Trophoblast cell (in vitro differentiated cells and primary cell): ENCODE results near the gene DENND1A.

Experiments
- DNase-seq, 2 donors: peaks; one replicate each; pipeline ENCODE4 v3.0.0-alpha.2; 2016
- H2AFZ ChIP-seq: 2 replicates; pipeline ENCODE4 v1.6.1; 2013; ENCODE audit warnings: low read length, moderate library complexity, mild to moderate bottlenecking; ENCODE audit not compliant: insufficient read depth, poor library complexity
- H2AK5ac ChIP-seq: 2 replicates; pipeline ENCODE4 v1.6.1; 2013; ENCODE audit warnings: mild to moderate bottlenecking, low read length
- H2BK120ac ChIP-seq: 2 replicates; pipeline ENCODE4 v1.6.1; 2013; ENCODE audit warnings: low read length, mild to moderate bottlenecking, moderate library complexity; ENCODE audit not compliant: insufficient read depth, poor library complexity
- H2BK12ac ChIP-seq: 2 replicates; pipeline ENCODE4 v1.6.1; 2013; ENCODE audit warnings: mild to moderate bottlenecking, low read length, moderate library complexity
- H2BK5ac ChIP-seq: 2 replicates; pipeline ENCODE4 v1.6.1; 2013; ENCODE audit warnings: low read length, low read depth, moderate library complexity, mild to moderate bottlenecking; ENCODE audit not compliant: poor library complexity
- H3K14ac ChIP-seq: 2 replicates; pipeline ENCODE4 v1.6.1; 2013; ENCODE audit warnings: mild to moderate bottlenecking, low read length
- H3K18ac ChIP-seq: 2 replicates; pipeline ENCODE4 v1.6.1; 2013; ENCODE audit warnings: mild to moderate bottlenecking, low read length
- H3K23ac ChIP-seq: 2 replicates; pipeline ENCODE4 v1.6.1; 2013; ENCODE audit warnings: low read length
- H3K27ac ChIP-seq: 2 replicates; pipeline ENCODE4 v1.5.1; 2013; ENCODE audit warnings: low read depth, mild to moderate bottlenecking, inconsistent platforms, low read length, moderate library complexity
- H3K27me3 ChIP-seq: 2 replicates; pipeline ENCODE4 v1.6.1; 2013; ENCODE audit warnings: inconsistent platforms, mild to moderate bottlenecking, low read length, moderate library complexity; ENCODE audit not compliant: insufficient read depth
- H3K36me3 ChIP-seq, 2 experiments: 1 replicate in 1 of 2; 2 replicates in 1 of 2; pipeline ENCODE4 v1.6.1; 2013; ENCODE audit warnings: low read length in 2 of 2, mild to moderate bottlenecking in 2 of 2, moderate library complexity in 1 of 2; ENCODE audit not compliant: insufficient read depth in 2 of 2, control insufficient read depth in 1 of 2
- H3K4ac ChIP-seq: 2 replicates; pipeline ENCODE4 v1.6.1; 2013; ENCODE audit warnings: low read depth, mild to moderate bottlenecking, low read length, moderate library complexity
- H3K4me1 ChIP-seq, 2 experiments: 1 replicate in 1 of 2; 2 replicates in 1 of 2; pipeline ENCODE4 v1.6.1; 2013; ENCODE audit warnings: low read length in 2 of 2, mild to moderate bottlenecking in 2 of 2, moderate library complexity in 1 of 2; ENCODE audit not compliant: insufficient read depth in 2 of 2, control insufficient read depth in 1 of 2
- H3K4me2 ChIP-seq: 2 replicates; pipeline ENCODE4 v1.6.1; 2013; ENCODE audit warnings: inconsistent platforms, mild to moderate bottlenecking, low read length, moderate library complexity
- H3K4me3 ChIP-seq: 2 replicates; pipeline ENCODE4 v1.5.1; 2013; ENCODE audit warnings: mild to moderate bottlenecking, low read depth, low read length, inconsistent platforms
- H3K79me1 ChIP-seq: one replicate; pipeline ENCODE4 v1.6.1; 2013; ENCODE audit warnings: low read length
- H3K79me2 ChIP-seq: 2 replicates; pipeline ENCODE4 v1.6.1; 2013; ENCODE audit warnings: low read length, mild to moderate bottlenecking; ENCODE audit not compliant: control insufficient read depth, insufficient read depth, poor library complexity
- H3K9ac ChIP-seq: 2 replicates; pipeline ENCODE4 v1.6.1; 2013; ENCODE audit warnings: mild to moderate bottlenecking, low read length
- H3K9me3 ChIP-seq: 2 replicates; pipeline ENCODE4 v1.6.1; 2013; ENCODE audit warnings: low read depth, mild to moderate bottlenecking, control low read depth, inconsistent platforms, low read length; ENCODE audit not compliant: insufficient read depth
- H4K12ac ChIP-seq: 2 replicates; pipeline ENCODE4 v1.6.1; 2013; ENCODE audit warnings: low read depth, mild to moderate bottlenecking, low read length, moderate library complexity
- H4K8ac ChIP-seq: 2 replicates; pipeline ENCODE4 v1.6.1; 2013; ENCODE audit warnings: low read depth, mild to moderate bottlenecking, low read length, moderate library complexity
- H4K91ac ChIP-seq: one replicate; pipeline ENCODE4 v1.6.1; 2013; ENCODE audit warnings: low read depth, mild to moderate bottlenecking, low read length, moderate library complexity
- WGBS: extraction: QIAGEN DNeasy Blood & Tissue Kit; methylation state at CpG from one replicate; pipeline ENCODE4 v1.1.7; 2013; ENCODE audit warnings: missing lambda C conversion rate; ENCODE audit not compliant: insufficient read length, insufficient coverage; ENCODE audit errors: extremely low coverage; 5-methylcytosine and 5-hydroxymethylcytosine counted together

DENND1A gene

DNA sequence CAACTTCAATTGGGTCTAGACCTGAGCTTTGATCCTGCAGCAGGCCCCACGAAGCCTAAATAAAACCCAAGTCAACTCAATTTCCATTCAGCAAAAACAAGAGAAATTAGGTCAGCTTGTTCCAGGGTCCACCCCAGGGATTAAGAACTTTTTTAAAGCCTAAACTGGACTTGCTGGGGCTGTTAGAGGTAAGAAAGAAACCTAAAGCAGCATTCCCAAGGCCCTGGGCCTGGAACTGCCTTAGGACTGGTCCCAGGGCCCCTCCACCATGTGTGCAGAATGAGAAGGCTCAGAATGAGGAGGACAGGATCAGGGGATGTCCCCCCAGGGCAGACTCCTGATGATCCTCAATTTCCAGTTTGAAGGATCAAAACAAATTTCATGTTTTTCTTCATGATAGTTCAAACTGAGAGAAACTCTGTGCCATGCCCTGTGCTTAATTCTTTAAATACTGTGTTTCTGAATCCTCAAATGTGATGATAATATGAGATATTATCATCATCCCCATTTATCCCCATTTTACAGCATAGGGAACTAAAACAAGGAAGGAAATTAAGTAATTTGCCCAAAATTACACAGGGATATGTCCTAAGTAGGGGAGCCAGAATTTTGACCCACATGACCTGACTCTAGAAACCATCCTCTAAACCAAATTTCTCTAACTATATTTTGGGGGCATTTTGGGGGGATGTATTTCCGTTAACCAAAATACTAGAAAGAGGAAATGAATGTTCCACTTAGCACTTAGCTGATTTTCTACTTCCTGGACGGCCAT, 64.5 kb downstream of the DENND1A start:
- no peak overlapping the region for H4K8ac ChIP-seq
- DNase-seq = no peak
- no peak overlapping the region for H4K91ac ChIP-seq
- no peaks in the 10 kb centered on the region for H3K9me3 ChIP-seq
- H3K14ac ChIP-seq = no peak overlapping the region
- no peak overlapping the region for H4K12ac ChIP-seq
- H3K9ac ChIP-seq = no peak overlapping the region
- H3K4me3 ChIP-seq = no peak overlapping the region
- peaks cover 0 to 2% of the 10 kb centered on the region in 2 experiments for H3K36me3 ChIP-seq
- no peak overlapping the region for H2AK5ac ChIP-seq
- no peaks in the 10 kb centered on the region for H3K79me1 ChIP-seq
- H3K4ac ChIP-seq = no peak overlapping the region
- H3K79me2 ChIP-seq = no peaks in the 10 kb centered on the region
- H2BK12ac ChIP-seq = no peak overlapping the region
- WGBS = no CpG with 5 or more reads among the region's 3 CpGs
- no peaks in the 10 kb centered on the region for H3K27me3 ChIP-seq
- H3K23ac ChIP-seq = no peak overlapping the region
- H3K27ac ChIP-seq = no peak overlapping the region
- no peak overlapping the region for H2AFZ ChIP-seq
- H3K4me2 ChIP-seq = no peak overlapping the region
- H2BK120ac ChIP-seq = no peak overlapping the region
- no peak overlapping the region for H2BK5ac ChIP-seq
- H3K18ac ChIP-seq = no peak overlapping the region
- peaks cover 2 to 3% of the 10 kb centered on the region in 2 experiments for H3K4me1 ChIP-seq

DNA sequence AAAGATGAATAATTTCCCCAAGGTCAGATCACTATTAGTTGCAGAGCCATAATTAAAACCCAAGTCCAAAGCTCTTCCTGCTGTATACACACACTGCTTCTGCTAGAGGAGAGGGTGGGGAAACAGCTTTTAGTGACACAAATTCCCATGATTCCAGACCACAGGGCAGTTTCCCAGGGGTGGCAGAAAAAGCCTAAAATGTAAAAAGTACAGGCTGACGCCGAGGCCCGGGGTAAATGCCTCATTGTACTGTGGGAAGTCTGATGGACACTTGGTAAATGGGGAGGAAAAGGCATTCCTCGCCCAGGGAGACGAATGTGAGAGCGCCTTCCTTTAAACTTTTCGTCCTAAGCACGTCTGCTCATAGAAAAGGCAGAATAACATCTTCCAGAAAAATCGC, 65.7 kb downstream of the DENND1A start:
- Histone ChIP-seq H3K27ac (no peak overlapping the region), H4K12ac (no peak overlapping the region), H3K4me1 (peaks cover 2 to 3% of the 10 kb centered on the region in 2 experiments), H3K4me2 (no peak overlapping the region), H3K9ac (no peak overlapping the region), H2AFZ (no peak overlapping the region), H3K4ac (no peak overlapping the region), H2AK5ac (no peak overlapping the region), H2BK120ac (no peak overlapping the region), H3K9me3 (no peaks in the 10 kb centered on the region), H3K79me2 (no peaks in the 10 kb centered on the region), H3K79me1 (no peaks in the 10 kb centered on the region), H3K23ac (no peak overlapping the region), H3K4me3 (no peak overlapping the region), H3K27me3 (no peaks in the 10 kb centered on the region), H4K8ac (no peak overlapping the region), H4K91ac (no peak overlapping the region), H3K18ac (no peak overlapping the region), H3K36me3 (no peaks in the 10 kb centered on the region), H2BK5ac (no peak overlapping the region), H2BK12ac (no peak overlapping the region), H3K14ac (no peak overlapping the region)
- no CpG with 5 or more reads among the region's 9 CpGs for WGBS
- DNase-seq = no peak

DNA sequence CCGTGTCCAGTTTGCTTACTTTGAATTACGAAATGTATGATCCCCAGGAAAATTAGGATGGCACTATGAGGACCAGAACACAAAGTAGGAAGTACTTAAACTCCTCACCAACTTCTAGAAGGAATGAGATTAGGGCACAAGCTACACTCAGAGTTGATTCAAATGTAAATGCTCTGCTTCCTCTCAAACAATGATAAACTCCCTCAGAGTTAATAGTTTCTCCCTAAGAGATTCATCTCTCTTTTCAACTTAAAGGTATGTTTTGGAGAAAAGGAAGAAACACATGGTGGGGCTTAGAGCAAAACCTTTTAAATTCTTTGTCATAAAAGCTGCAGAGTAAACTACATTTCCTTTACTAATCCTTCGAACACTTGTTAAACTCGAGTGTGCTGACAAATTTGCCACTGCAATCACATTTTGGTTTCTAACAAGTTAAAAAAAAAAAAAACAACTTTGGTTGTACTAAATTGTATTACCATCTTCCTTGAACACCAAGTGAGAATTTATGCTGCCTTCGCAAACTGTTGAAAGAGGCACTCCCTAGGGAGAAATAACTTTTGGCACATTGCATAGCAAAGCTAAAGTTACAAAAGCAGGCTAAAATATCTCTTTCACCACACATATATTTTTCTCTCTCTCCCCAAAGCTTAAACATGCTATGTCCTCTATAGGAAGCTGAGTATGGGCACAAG, 66.6 kb downstream of the DENND1A start:
- Histone ChIP-seq H3K9ac (no peak overlapping the region), H3K4me2 (no peak overlapping the region), H3K27me3 (no peaks in the 10 kb centered on the region), H3K27ac (no peak overlapping the region), H3K4ac (no peak overlapping the region), H3K4me3 (no peak overlapping the region), H2BK5ac (no peak overlapping the region), H3K18ac (no peak overlapping the region), H3K79me1 (no peaks in the 10 kb centered on the region), H2BK12ac (no peak overlapping the region), H4K12ac (no peak overlapping the region), H3K36me3 (no peaks in the 10 kb centered on the region), H3K9me3 (no peaks in the 10 kb centered on the region), H3K23ac (no peak overlapping the region), H3K14ac (no peak overlapping the region), H2BK120ac (no peak overlapping the region), H2AK5ac (no peak overlapping the region), H3K79me2 (no peaks in the 10 kb centered on the region), H2AFZ (no peak overlapping the region), H3K4me1 (peaks cover 2 to 3% of the 10 kb centered on the region in 2 experiments), H4K91ac (no peak overlapping the region), H4K8ac (no peak overlapping the region)
- no CpG with 5 or more reads among the region's 5 CpGs for WGBS
- no peak for DNase-seq

DNA sequence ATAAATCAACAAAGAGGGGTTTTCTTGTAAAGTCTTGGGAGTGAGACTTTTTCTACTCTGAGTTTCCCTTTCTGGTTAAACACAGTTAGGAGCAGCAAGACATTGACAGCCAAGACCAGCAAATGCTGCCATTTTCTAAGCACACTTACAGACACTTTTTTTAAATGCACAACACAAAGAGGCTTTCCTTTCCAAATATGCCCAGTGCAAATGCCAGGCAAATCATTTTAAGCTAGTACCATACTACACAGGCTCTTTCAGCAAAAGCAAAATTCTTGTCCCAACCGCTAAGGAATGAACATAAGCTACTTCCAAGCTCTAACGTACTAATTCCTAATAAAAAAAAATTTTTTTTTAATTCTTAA, 68.2 kb downstream of the DENND1A start:
- Histone ChIP-seq H3K23ac (no peak overlapping the region), H3K4ac (no peak overlapping the region), H3K4me2 (no peak overlapping the region), H2AK5ac (no peak overlapping the region), H3K14ac (no peak overlapping the region), H3K27ac (no peak overlapping the region), H2BK5ac (no peak overlapping the region), H3K79me1 (no peaks in the 10 kb centered on the region), H2BK12ac (no peak overlapping the region), H4K8ac (no peak overlapping the region), H4K91ac (no peak overlapping the region), H3K79me2 (no peaks in the 10 kb centered on the region), H3K4me3 (no peak overlapping the region), H3K27me3 (no peaks in the 10 kb centered on the region), H2BK120ac (no peak overlapping the region), H3K36me3 (no peaks in the 10 kb centered on the region), H3K9me3 (no peaks in the 10 kb centered on the region), H2AFZ (no peak overlapping the region), H3K18ac (no peak overlapping the region), H4K12ac (no peak overlapping the region), H3K4me1 (peaks cover 2 to 3% of the 10 kb centered on the region in 2 experiments), H3K9ac (no peak overlapping the region)
- WGBS = no CpG with 5 or more reads among the region's 2 CpGs
- DNase-seq = no peak
